ENCODE data around the gene RAP1A.

GRCh38 chr1:111649648-111650047 is 30.1 kb downstream of the RAP1A start:
- TF ChIP-seq CTCF (IDR thresholded peaks at IDR 0.05) (no peak), POLR2AphosphoS5 (IDR thresholded peaks at IDR 0.05) (no peak)

All from esophagus muscularis mucosa (tissue), 3 donors.